GM18907 (cell line): ENCODE results near the gene MED9.
"Not testable (repeated sequence)": the region's sequence is repeated elsewhere in the genome, so short reads cannot be mapped to it uniquely, and the experiment has no call there.

Source experiments
- ATAC-seq: cut with Tn5 transposase; IDR thresholded peaks from one replicate; pipeline ENCODE4 v1.9.1; 2021; ENCODE audit warnings: mild to moderate bottlenecking, moderate library complexity; ENCODE audit not compliant: unreplicated experiment

The MED9 gene

DNA sequence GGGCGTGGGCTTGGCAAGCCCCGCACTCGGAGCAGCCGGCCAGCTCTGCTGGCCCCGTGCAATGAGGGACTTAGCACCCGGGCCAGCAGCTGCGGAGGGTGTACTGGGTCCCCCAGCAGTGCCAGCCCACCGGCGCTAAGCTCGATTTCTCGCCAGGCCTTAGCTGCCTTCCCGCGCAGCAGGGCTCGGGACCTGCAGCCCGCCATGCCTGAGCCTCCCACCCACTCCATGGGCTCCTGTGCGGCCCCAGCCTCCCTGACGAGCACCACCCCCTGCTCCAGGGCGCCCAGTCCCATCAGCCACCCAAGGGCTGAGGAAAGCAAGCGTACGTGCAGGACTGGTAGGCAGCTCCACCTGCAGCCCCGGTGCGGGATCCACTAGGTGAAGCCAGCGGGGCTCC lies 9.6 kb downstream of the MED9 start:
- ATAC-seq: not testable (repeated sequence)

- no peak for ATAC-seq
These were observed 11.2 kb downstream of the MED9 start for GRCh38 chr17:17487998-17488397.

DNA sequence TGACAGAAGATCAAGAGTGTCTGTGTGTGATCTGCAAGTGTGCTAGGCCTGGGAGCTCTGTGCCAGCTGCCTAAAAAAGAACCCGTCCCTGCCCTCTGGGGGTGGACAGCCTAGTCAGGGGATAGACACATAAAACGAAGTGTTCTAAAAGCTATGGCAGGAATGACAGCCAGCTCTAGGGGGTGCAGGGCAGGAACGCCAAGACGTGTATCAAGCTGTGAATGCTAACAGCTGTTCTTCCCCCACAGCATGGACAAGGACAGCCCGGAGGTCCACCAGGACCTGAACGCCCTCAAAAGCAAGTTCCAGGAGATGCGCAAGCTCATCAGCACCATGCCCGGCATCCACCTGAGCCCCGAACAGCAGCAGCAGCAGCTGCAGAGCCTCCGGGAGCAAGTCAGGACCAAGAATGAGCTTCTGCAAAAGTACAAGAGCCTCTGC lies 14.3 kb downstream of the MED9 start:
- ATAC-seq: no peak

GRCh38 chr17:17491546-17491988 lies 14.8 kb downstream of the MED9 start:
- ATAC-seq: no peak

- ATAC-seq: no peak
These were observed 15.3 kb downstream of the MED9 start for GRCh38 chr17:17492085-17492484.

DNA sequence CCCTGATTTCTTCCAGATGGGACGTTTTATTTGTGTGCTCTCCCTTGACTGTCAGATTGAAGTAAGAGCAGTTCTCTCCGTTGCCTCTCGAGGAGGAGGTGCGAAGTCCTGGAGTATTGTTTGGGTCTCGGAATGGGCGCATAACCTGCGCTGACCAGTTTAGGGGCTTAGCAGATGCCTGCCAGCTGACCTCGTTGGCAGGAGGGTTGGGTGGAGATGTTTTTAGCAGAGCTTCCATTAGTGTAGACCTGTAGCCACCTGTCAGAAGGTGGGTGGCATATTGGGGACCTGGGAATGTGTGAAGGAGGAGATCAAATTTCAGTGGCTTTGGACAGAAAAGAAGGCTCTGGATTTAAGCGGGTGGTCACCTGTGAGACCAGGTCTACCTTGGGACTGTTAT lies 15.8 kb downstream of the MED9 start:
- ATAC-seq: no peak

DNA sequence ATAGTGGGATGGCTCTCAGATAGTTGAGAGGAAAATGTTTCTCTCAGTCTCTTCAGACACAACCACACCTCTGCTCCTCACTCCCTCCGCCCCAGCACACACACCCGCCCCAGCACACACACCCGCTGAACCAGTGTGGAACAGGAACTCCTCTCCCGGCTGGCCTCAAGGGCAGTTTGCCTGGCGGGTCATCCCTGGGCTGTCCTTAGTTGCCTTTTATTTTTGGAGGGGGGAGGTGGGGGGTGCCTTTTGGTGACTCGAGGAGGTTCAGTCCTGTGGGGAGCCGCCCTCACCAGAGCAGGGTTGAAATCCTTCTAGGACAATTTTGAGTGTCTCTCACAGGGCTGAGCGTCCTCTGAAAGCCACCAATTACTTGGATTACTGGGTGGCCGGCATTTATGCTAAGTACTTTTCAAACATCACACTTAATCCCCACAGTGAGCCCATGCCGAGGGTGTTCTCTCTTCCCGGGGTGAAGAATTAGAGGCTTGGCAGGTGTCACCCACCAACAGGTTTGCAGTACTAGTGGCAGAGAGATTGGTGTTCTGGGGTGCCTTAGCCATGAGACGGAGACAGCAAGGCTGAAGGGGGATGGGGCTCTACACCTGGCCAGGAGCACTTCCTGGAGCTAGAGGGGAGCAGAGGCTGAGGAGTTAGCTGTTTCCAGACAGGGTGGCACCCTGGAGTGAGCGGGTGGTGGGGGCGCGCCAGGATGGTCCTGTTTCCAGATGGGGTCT lies 16.6 kb downstream of the MED9 start:
- ATAC-seq: no peak

DNA sequence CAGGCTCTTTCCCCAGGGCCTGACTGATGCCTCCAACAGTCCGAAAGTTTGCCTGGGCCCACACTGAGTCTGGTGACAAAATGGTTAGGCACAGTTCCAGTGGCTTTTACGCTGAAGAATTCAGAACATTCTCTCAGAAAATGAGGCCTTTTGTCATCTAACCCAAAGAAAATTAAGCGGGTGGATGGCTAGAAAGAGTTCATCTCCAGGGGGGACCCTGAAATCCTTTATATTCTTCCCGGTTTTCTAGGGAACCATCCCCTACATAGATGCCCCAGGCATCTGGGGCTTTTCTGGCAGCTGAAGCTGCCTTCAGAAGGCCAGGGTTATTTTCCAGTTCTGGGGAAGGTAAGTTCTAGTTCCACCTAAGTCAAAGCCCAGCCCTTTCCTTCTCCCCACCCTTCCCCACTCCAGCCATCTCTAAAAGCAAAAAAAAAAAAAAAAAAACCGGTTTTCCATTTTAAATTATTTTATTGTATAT lies 17.2 kb downstream of the MED9 start:
- no peak for ATAC-seq

- no peak for ATAC-seq
These were observed 17.7 kb downstream of the MED9 start for GRCh38 chr17:17494499-17494869.

DNA sequence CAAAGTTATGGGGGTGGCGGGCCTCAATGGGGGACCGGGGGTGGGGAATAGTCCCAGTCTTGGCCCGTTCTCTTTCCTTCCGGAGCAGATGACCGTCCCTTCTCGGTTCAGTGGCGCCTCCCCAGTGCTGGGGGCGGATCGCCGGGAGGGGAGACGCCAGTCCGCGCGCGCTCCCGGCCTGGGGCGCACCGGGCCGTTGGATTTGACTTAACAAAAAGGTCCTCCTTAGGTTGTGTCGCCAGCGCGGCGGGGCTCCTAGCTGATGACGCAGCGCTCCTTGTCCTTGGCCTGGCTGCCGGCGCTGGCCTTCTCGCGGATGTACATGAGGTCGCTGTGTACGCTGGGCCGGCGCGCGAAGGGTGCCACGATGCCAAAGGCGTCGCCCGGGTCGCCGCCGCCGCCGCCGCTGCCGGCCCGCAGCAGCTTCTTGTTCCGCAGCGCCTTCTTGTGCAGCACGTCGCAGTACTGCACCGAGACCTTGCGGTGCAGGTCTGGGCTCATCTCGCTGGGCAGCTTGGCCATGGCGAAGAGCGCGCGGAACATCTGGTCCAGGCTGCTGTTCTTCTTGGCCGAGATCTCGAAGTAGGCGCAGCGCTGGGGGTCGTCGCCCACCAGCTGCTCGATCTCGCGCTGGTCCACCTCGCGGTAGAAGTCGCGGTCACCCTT lies 18.2 kb downstream of the MED9 start:
- no peak for ATAC-seq

DNA sequence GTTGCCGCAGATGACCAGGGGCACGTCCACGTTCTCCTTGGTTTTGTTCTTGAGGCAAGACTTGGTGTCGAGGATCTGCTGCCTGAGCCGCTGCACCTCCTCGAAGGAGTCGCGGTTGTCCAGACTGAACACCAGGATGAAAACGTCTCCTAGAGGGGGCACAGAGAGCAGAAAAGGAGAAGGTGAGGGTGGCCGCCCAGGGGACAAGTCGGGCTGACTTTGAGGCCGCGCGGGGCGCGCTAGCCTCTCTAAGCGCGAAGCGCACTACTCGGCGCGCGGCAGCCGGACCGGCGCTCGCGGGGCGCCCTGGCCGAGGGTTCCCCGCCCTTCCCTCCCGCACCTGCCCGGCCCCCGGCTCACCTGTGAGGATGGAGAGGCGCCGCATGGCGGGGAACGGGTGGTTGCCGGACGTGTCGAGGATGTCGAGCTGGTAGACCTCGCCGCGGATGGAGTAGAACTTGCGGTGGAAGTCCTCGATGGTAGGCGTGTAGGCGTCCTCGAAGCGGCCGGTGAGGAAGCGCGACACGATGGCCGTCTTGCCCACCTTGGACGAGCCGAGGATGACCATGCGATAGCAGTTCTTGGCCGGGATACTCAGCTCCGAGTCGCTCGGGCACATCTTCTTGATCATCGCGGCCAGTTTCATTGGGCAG lies 18.9 kb downstream of the MED9 start:
- no peak for ATAC-seq

- ATAC-seq: peak; percentile 68
These were observed 19.6 kb downstream of the MED9 start, which contains the start of gene RASD1 for GRCh38 chr17:17496189-17497064. Gene RASD1 (minus strand): TSS chr17:17496395. CDS start chr17:17496181, 214 bp downstream.

- ATAC-seq: no peak
These were observed 20.5 kb downstream of the MED9 start for GRCh38 chr17:17497065-17497844.

DNA sequence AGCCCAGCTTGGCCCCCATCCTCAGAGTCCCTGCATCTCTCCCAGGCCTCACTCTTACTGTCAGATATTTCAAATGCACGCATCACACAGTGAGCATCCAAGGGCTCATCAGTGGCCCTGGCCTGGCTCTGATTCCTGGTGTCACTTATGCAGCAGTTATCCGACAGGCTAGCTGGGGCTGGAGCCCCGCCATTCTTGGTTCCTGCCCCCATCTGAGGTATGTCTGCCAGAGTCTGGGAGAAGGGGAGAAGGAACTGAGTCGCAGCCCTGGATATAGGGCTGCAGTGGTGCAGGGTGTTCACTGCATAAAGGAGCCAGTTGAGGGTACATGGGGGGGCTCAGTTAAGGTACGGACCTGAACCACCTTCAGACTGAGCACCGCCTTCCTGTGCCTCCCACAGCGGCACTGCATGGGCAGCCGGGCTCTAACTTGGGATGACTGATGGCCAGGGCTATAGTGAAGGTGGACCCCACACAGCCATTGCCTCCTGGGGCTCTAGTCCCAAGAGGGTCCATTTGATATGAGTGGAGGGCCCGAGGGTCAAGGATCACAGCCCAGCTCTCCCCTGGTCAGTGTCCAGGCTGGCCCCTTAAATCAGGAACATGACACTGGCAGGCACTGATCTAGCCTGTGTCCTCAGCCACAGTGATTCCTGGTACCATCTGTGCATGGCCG lies 21.2 kb downstream of the MED9 start:
- ATAC-seq: no peak

DNA sequence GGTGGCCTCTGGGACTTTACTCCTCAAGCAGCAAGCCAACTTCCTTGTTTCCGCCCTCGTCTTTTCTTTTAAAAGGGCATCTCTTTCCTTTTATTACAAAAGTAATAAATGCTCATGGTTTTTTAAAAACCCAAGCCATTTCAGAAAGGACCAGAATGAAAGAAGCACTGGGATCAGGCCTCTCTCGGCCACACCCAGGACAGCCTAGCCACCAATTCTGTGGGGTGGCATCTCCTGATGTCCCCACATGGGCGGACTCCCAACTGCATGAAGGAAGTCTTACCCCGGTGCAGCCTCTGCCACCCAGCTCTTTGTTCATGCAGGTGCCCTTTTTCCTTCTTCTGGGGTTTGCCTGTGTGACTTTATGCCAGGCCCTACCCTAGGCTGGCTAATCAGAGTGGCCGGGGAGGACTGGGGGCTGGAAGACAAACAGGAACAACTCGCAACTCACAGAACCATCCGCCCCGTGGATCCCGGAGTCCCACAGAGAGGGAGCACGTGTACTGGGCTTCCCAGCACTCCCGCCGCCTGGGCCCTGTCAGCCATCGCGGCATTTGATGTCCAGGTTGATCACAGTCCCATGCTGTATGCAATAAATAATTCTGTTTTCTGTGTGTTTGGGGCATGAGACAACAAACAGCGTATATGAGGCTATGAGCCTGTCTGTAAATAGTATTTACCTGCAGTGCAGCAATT lies 22.0 kb downstream of the MED9 start:
- no peak for ATAC-seq

- ATAC-seq: no peak
These were observed 22.8 kb downstream of the MED9 start for GRCh38 chr17:17499402-17500145.

DNA sequence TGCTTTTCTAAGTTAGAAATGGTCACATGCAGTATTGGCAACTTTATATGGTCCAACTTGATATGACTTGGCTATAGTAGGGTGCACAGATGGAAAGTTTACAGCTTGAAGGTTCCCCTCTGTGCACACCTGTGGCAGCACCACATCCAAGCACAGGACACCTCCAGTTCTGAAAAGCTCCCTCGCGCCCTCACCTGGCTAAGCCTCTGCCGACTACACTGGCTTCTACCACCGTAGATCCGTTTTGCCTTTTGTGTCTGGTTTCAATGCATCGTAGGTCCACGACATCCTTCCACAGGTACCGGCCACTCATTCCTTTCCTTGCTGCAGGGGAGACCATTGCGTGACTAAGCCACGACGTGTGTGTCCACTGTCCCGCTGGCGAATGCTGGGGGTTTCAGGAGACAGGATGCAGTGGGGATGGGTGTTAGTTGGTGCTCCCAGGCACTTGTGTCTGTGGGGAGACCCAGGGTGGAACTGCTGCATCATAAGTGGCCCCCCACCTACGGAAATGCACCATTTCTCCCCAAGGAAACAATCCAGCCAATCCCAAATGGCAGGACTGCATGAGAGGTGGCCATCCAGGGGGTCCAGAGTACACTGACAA lies 24.3 kb downstream of the MED9 start:
- ATAC-seq: no peak
